ENCODE measurements around the gene ZFHX2.
A peak's percentile ranks its signal among the peaks of the same experiment; 100 is the strongest.

ZFHX2 gene

DNA sequence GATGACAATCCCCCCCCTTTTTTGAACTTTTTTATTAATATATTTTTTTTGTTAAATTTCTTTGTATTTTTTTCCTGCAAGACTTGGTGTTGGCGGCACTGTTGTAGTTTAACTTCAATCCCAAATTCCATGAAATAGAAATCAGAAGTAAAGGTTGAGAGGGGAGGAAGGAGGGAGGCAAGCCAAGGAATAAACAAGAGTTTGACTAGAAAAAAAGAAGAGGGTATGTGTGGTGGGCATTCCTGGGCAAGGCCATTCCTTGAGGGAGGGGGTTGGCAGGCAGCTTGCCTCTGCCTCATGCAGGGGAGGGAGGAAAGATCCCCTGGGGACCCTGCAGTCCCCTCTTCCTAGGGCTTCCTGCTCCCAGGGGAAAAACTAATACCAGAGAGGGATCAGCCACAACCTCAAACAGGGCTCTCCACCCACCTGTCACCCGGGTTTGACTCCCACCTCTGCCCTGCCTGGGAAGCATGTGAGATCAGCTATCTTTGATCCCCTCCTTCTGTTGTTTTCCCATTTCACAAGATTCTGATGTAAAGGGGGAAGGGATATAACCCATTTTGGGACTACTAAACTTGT, 16.5 kb upstream of the ZFHX2 start:
- no peak for FAIRE-seq
- no peak for DNase-seq (ENCODE audit: insufficient read length, low spot score)
- no peak for TF ChIP-seq POLR2A (IDR thresholded peaks at IDR 0.05; ENCODE audit: low read depth, low read length)

DNA sequence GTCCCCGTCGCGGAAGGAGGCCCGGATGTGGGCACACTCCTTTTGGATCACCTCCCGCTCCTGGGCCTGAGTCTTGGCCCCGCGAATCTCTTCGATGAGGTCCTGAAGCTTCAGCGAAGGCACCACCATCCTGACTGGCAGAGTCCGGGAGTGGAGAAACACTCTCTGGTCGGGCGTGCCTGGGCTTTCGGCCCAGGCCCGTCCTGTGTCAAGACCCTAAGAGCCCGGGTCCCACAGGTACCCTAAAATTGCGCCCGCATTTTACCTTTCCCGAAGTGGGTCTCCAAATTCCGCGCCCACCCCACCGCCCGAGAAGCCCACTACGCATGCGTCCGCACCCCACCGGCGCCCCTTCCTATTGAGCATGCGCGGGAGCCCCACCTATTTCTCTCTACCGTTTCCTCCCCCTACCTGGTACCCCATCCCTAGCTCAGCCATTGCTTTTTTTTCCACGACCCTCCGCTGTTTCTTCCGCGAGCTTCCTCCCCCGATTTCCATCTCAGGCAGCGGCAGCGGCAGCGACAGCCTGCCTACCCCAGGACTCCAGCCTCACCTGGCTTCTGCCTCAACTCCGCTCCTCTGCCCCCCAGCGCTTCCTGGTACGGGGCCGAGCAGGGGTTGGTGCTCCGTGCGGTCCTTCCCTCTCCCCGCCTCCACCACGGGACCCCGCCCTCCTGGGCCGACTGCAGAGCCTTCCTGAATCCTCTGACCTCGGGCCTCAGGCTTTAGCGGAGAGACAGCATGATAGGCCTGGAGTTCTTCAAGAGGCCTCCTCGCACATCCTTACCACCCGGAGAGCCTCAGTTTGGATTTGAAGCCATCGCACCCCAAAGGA, 15.8 kb upstream of the ZFHX2 start, which contains the start of gene AP1G2:
Gene AP1G2 (minus strand): TSS at position 606 of the 835 bp plus-strand sequence. CDS start 477 bp downstream, at position 129.
- peak; percentile 38 for FAIRE-seq
- DNase-seq (ENCODE audit: insufficient read length, low spot score) = no peak
- no peak for TF ChIP-seq POLR2A (IDR thresholded peaks at IDR 0.05; ENCODE audit: low read depth, low read length)

DNA sequence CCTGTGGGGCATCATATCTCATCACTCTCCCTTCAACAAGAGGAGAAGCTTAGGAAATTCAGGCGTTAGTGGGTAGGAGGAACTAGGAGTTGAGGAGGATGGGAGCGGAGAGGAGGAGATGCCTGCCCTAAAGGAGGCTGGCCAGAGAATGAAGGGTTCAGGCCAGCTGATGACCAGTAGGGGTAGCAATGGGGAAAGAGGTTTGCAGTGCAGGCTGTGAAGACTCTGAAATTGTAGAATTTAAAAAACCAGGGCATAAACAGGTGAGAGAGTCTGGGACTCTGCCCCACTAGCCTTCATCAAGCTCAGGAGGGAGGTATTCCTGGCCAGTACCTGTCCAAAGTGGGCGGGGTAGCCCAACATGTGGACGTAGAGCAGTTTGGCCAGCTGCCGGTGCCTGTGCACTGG, 15.2 kb upstream of the ZFHX2 start:
- DNase-seq (ENCODE audit: insufficient read length, low spot score) (no peak), FAIRE-seq (no peak)
- no peak for TF ChIP-seq POLR2A (IDR thresholded peaks at IDR 0.05; ENCODE audit: low read depth, low read length)

GRCh38 chr14:23566112-23566777, 14.7 kb upstream of the ZFHX2 start:
- FAIRE-seq (no peak), DNase-seq (ENCODE audit: insufficient read length, low spot score) (no peak)
- no peak for TF ChIP-seq POLR2A (IDR thresholded peaks at IDR 0.05; ENCODE audit: low read depth, low read length)

DNA sequence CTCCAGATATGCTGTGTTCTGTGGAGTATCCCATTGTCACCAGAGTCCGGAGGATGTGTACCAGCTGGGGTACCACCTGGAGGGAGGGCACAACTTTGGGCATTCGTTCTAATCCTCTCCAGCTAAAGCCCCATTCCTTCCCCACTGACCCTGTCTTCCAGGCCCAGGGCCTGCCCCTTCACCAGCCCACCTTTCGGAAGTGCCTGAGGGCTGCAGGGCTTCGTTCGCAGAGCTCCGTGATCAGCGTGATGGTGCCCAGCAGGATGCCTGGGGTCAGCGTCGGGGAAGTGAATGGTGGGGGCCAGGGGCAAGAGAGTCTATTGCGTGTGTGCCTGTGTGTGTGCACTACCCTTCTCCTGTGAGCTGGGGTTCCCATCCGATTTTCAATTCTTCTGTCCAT, 14.1 kb upstream of the ZFHX2 start:
- TF ChIP-seq POLR2A (IDR thresholded peaks at IDR 0.05; ENCODE audit: low read depth, low read length) = no peak
- DNase-seq (ENCODE audit: insufficient read length, low spot score) = no peak
- FAIRE-seq = no peak

DNA sequence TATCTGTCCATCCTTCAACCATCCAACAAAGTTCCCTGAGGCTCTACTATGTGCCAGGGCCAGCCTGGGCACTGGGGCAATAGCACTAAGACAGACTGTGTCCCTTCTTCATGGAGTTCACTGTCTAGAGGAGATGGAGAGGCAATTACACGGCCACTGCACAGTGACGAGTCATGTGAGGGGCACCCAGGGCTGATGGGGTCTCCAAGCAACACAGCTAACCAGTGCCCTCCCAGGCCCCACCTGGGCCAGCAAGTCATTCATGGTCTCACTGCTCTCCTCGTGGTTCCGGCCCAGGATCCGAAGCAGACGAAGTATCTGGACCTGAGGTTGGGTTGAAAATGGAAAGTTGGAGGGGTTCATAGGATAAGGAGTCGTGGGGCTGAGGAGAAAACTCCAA, 13.3 kb upstream of the ZFHX2 start:
- DNase-seq (ENCODE audit: insufficient read length, low spot score) (no peak), FAIRE-seq (no peak)
- no peak for TF ChIP-seq POLR2A (IDR thresholded peaks at IDR 0.05; ENCODE audit: low read depth, low read length)

GRCh38 chr14:23564181-23564812, 12.7 kb upstream of the ZFHX2 start:
- TF ChIP-seq POLR2A (IDR thresholded peaks at IDR 0.05; ENCODE audit: low read depth, low read length) = no peak
- FAIRE-seq (no peak), DNase-seq (ENCODE audit: insufficient read length, low spot score) (no peak)

DNA sequence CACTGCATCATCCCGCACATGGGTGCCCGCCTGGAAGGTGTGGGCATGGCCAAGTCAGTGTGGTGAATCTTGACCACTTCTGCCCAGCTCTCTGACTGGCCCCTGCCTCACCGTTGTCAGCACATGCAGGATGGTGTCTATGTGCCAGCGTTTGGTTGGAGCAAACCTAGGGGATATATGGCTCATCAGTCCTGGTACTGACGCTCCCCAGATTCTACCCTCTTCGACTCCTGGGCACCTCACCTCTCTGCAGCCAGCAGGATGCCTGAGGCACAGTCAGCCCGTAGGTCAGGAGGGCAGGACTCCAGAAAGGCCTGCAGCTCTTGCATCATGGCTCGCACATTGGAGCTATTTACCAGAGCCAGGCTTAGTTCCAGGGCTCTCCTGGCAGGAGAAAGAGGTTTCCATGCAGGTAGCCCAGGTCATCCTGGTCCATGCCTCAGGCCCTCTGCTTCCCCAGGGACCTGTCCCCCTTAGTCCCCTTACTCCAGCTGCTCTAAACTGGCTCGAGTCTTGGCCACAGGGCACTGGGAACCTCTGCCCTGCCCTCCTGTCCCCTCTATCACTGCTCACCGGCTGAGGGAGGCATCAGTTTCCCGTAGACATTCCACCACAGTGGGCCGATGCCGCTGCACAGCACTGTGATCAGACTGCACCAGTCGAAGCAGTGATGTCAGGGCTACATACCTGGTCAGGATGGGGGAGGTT, 12.1 kb upstream of the ZFHX2 start:
- no peak for TF ChIP-seq POLR2A (IDR thresholded peaks at IDR 0.05; ENCODE audit: low read depth, low read length)
- FAIRE-seq = no peak
- DNase-seq (ENCODE audit: insufficient read length, low spot score) = no peak

- DNase-seq (ENCODE audit: insufficient read length, low spot score) (no peak), FAIRE-seq (no peak)
- no peak for TF ChIP-seq POLR2A (IDR thresholded peaks at IDR 0.05; ENCODE audit: low read depth, low read length)
These were observed 11.4 kb upstream of the ZFHX2 start for GRCh38 chr14:23562822-23563472.

GRCh38 chr14:23561873-23562821, 10.6 kb upstream of the ZFHX2 start:
- FAIRE-seq = no peak
- no peak for TF ChIP-seq POLR2A (IDR thresholded peaks at IDR 0.05; ENCODE audit: low read depth, low read length)
- DNase-seq (ENCODE audit: insufficient read length, low spot score) = no peak

- DNase-seq (ENCODE audit: insufficient read length, low spot score) = no peak
- no peak for TF ChIP-seq POLR2A (IDR thresholded peaks at IDR 0.05; ENCODE audit: low read depth, low read length)
- no peak for FAIRE-seq
These were observed 9.7 kb upstream of the ZFHX2 start for GRCh38 chr14:23561259-23561658.

DNA sequence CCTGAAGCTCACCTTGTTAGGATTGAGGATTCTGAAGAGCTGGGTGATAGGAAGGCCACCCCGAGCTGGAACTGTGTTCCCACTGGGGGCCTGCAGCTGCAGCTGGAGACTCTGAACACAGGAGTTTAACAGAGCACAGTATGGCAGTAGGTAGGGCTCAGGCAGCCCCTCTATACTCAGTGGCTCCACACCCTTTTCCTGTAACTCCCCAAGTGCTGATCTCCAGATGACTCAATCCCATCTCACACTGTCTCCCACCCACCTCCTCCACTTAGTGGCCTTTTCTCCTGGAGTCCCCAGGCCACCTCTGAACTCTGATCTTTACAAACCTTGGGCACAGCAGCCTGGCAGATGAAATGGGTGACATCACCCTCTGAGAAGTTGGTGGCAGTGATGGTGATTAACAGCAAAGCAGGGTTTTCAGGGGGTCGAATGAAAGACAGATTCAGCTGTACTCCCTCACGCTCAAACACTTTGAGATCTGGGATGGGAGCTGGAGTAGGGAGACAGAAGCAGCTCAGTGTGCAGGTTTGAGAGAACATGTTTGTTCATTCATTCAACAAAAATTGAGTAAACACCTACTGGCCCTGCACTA, 8.5 kb upstream of the ZFHX2 start:
- no peak for TF ChIP-seq POLR2A (IDR thresholded peaks at IDR 0.05; ENCODE audit: low read depth, low read length)
- FAIRE-seq = no peak

More for the DNA sequence above, 8.5 kb upstream of the ZFHX2 start:
- DNase-seq (ENCODE audit: insufficient read length, low spot score) = no peak

Measured in H54 (cell line).